Measurements from ENCODE around the gene DIS3L2. TPM values are rescaled to one million over a fixed set of nuclear protein-coding genes. Genes with fewer than 3 reads are reported as not detected.
A peak's percentile ranks its signal among the peaks of the same experiment; 100 is the strongest.

The DIS3L2 gene
- total and polyA plus RNA-seq, 8 donors = 25.2 to 43.4 (median 36.3) TPM

DNA sequence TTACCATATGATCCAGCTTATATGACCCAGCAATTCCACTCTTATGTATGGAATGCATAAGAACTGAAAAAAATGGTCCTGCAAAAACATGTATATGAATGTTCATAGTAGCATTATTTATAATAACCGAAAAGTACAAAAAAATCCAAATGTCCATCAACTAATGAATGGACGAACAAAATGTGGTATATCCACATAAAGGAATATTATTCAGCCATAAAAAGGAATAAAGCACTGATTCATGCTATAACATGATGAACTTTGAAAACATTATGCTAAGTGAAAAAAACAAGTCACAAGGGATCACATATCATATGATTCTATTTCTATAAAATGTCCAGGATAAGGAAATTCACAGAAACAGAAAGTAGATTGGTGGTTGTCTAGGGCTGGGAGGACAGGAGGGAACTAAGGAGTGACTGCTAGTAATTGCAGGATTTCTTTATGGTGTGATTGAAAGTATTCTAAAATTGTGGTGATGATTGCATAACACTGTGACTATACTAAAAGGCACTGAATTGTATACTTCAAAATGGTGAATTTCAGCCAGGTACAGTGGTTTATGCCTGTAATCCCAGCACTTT lies 10.0 kb upstream of the DIS3L2 start:
- TF ChIP-seq, protein P1, sequence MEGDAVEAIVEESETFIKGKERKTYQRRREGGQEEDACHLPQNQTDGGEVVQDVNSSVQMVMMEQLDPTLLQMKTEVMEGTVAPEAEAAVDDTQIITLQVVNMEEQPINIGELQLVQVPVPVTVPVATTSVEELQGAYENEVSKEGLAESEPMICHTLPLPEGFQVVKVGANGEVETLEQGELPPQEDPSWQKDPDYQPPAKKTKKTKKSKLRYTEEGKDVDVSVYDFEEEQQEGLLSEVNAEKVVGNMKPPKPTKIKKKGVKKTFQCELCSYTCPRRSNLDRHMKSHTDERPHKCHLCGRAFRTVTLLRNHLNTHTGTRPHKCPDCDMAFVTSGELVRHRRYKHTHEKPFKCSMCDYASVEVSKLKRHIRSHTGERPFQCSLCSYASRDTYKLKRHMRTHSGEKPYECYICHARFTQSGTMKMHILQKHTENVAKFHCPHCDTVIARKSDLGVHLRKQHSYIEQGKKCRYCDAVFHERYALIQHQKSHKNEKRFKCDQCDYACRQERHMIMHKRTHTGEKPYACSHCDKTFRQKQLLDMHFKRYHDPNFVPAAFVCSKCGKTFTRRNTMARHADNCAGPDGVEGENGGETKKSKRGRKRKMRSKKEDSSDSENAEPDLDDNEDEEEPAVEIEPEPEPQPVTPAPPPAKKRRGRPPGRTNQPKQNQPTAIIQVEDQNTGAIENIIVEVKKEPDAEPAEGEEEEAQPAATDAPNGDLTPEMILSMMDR (IDR thresholded peaks at IDR 0.05) = no peak
- no peaks in the 10 kb centered on the region for H3K36me3 ChIP-seq
- no peaks in the 10 kb centered on the region for H3K9me3 ChIP-seq
- no peak overlapping the region for H3K27ac ChIP-seq
- H3K4me3 ChIP-seq = no peak overlapping the region
- ATAC-seq (no peak), DNase-seq (no peak)
- H3K27me3 ChIP-seq = peaks cover 0 to 6% of the 10 kb centered on the region in 2 donors
- intact Hi-C loops (cut with DNase I) = no loop called here
- no peaks in the 10 kb centered on the region for H3K4me1 ChIP-seq

DNA sequence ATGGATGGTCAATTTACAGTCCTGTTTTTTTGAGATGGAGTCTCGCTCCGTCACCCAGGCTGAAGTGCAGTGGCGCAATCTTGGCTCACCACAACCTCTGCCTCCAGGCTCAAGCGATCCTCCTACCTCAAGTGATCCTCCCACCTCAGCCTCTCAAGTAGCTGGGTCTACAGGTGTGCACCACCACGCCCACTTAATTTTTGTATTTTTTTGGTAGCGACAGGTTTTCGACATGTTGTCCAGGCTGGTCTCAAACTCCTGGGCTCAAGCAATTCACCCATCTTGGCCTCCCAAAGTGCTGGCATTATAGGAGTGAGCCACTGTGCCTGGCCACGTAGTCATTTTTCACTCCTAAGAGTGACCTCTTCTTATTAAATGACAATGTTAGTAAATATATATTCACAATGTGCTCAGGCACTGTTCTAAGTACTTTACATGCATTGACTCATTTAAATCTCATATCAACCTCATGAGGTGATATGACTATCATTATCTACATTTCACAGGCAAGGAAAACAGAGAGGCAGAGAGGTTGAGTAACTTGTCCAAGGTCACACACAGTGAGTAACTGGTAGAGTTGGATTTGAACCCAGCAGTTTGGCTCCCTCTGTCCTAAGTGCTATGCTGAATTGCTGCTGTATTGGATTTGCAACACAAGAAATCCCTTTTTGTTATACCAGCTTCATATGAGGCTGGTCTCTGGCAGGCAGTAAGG lies 5.6 kb upstream of the DIS3L2 start:
- DNase-seq (no peak), ATAC-seq (no peak)
- H3K9me3 ChIP-seq = no peaks in the 10 kb centered on the region
- intact Hi-C loops (cut with DNase I) = no loop called here
- H3K36me3 ChIP-seq = no peaks in the 10 kb centered on the region
- peaks cover 1 to 5% of the 10 kb centered on the region in 2 donors for H3K4me1 ChIP-seq
- TF ChIP-seq, protein P1 (IDR thresholded peaks at IDR 0.05) = no peak
- H3K27me3 ChIP-seq = peaks cover 0 to 6% of the 10 kb centered on the region in 2 donors
- no peak overlapping the region for H3K27ac ChIP-seq
- no peak overlapping the region for H3K4me3 ChIP-seq

DNA sequence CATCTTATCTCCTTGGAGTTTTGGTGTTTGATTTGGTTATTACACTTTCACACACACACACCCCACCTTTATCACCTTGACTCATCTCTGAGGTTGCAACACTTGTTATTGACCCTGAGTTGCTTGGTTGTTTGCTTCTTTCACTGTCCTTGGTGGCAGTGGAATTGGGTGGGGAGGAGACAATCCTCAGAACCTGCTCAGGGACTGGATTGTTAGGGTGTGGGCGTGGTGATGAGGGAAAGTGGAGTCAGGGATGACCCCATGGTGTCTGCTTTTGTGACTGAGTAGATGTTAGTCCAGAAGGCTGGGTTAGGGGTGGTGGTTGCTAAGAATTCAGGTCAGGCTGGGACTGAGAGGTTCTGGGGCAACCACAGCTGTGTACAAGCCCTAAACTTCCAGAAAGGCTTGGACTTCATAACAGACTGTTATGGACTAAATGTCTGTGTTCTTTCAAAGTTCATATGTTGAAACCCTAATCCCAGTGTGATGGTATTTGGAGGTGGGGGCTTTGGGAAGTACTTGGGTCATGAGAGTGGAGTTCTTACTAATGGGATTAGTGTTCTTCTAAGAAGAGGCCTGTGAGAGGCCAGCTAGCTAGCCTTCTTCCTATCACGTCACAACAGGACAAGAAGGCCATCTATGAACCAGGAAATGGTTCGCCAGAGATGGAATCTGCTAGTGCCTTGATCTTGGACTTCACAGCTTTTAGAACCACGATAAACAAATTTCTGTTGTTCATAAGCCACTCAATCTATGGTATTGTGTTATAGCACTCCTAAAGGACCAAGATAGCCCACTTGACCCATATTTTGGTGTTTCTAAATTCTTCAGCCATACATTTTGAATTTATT lies 3.4 kb upstream of the DIS3L2 start:
- DNase-seq (no peak), ATAC-seq (no peak)
- H3K4me1 ChIP-seq = peaks cover 3 to 21% of the 10 kb centered on the region in 2 donors
- H3K27ac ChIP-seq = no peak overlapping the region
- no peak overlapping the region for H3K4me3 ChIP-seq
- peaks cover 0 to 6% of the 10 kb centered on the region in 2 donors for H3K27me3 ChIP-seq
- H3K36me3 ChIP-seq = no peaks in the 10 kb centered on the region
- intact Hi-C loops (cut with DNase I) = no loop called here
- no peaks in the 10 kb centered on the region for H3K9me3 ChIP-seq
- TF ChIP-seq, protein P1 (IDR thresholded peaks at IDR 0.05) = no peak

DNA sequence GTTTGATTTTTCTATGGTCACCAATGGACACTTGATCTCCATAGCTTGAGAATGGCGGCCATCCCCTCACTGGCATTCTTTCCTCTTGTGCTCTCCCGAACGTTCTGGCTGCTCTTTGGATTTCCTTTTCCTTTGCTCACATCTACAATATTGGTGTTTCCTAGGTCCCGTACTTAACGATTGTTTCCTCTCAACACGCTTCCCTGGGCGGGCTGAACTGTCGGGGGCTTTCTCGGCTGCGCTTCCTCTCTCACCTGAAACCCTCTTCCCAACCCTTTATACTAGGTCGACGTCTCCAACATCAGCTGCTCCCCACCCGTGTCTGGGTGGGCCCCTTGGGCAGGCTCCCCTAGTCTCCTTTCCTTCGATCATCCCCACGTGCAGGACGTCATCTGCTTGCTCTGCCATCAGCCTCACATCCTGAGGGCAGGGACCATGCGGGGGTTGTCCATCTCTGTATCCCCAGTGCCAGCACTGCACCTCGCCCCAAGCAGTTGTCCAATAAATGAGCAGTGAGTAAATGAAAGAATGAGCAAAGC lies 634 bp upstream of the DIS3L2 start:
- peaks cover 3 to 37% of the 10 kb centered on the region in 2 donors for H3K4me1 ChIP-seq
- no peaks in the 10 kb centered on the region for H3K36me3 ChIP-seq
- TF ChIP-seq, protein P1 (IDR thresholded peaks at IDR 0.05) = no peak
- no peaks in the 10 kb centered on the region for H3K9me3 ChIP-seq
- peak in 1 of 4 donors; percentile 34 for DNase-seq
- ATAC-seq = peak; percentile 17
- H3K27me3 ChIP-seq = no peaks in the 10 kb centered on the region
- peak overlapping the region; percentile 74 to 88 for H3K27ac ChIP-seq
- intact Hi-C loops (cut with DNase I) = no loop called here
- peak overlapping the region; percentile 80 to 94 for H3K4me3 ChIP-seq
